Natural killer cell (primary cell): ENCODE measurements around the gene KCNQ1OT1. TPM values are rescaled to one million over a fixed set of nuclear protein-coding genes. Genes with fewer than 3 reads are reported as not detected.

Experiments
- ATAC-seq, 3 donors: fragments of 150-1000 bp in 2 of 3; fragments of 200-7000 bp in 1 of 3; cut with Tn5 transposase; 1 replicate in 1 of 3; 2 replicates in 2 of 3; pipeline ENCODE4 v1.10.0; 2021; ENCODE audit warnings: mild to moderate bottlenecking in 2 of 3, moderate library complexity in 2 of 3
- DNase-seq, 2 donors: peaks; one replicate each; pipeline versions ENCODE4 v3.0.0 to v3.0.0-alpha.2; 2013 to 2021; ENCODE audit warnings: mixed read lengths in 1 of 2
- H3K27ac ChIP-seq: one replicate; pipeline ENCODE4 v1.5.1; 2013; ENCODE audit warnings: mild to moderate bottlenecking, low read length
- H3K27me3 ChIP-seq: one replicate; pipeline ENCODE4 v1.6.1; 2013; ENCODE audit warnings: low read length; ENCODE audit not compliant: control insufficient read depth, insufficient read depth
- H3K36me3 ChIP-seq: one replicate; pipeline ENCODE4 v1.6.1; 2013; ENCODE audit warnings: low read length; ENCODE audit not compliant: control insufficient read depth, insufficient read depth
- H3K4me1 ChIP-seq: one replicate; pipeline ENCODE4 v1.6.1; 2013; ENCODE audit warnings: low read length; ENCODE audit not compliant: control insufficient read depth, insufficient read depth
- H3K4me3 ChIP-seq: one replicate; pipeline ENCODE4 v1.5.1; 2013; ENCODE audit warnings: low read length
- H3K9me3 ChIP-seq: one replicate; pipeline ENCODE4 v1.6.1; 2013; ENCODE audit warnings: low read length; ENCODE audit not compliant: control insufficient read depth, insufficient read depth
- H3K27ac Mint-ChIP-seq, 2 donors: one replicate each; pipeline ENCODE4 v1.8.0; 2022; ENCODE audit warnings: mild to moderate bottlenecking in 2 of 2, mixed read lengths in 2 of 2, moderate library complexity in 1 of 2
- H3K27me3 Mint-ChIP-seq, 2 donors: one replicate each; pipeline ENCODE4 v1.8.0; 2022; ENCODE audit warnings: low read depth in 2 of 2, mixed read lengths in 2 of 2
- H3K36me3 Mint-ChIP-seq: one replicate; pipeline ENCODE4 v1.8.0; 2022; ENCODE audit warnings: mixed read lengths
- H3K4me1 Mint-ChIP-seq, 2 donors: one replicate each; pipeline ENCODE4 v1.8.0; 2022; ENCODE audit warnings: mixed read lengths in 2 of 2
- H3K4me3 Mint-ChIP-seq: one replicate; pipeline ENCODE4 v1.8.0; 2022; ENCODE audit warnings: mild to moderate bottlenecking, moderate library complexity, mixed read lengths
- H3K9me3 Mint-ChIP-seq, 2 donors: one replicate each; pipeline ENCODE4 v1.8.0; 2022; ENCODE audit warnings: mixed read lengths in 2 of 2
- CTCF ChIP-seq: fragments of 200-600 bp; IDR thresholded peaks from one replicate; pipeline ENCODE4 v1.8.0; 2022; ENCODE audit warnings: antibody characterized with exemption
- WGBS: methylation state at CpG from one replicate; pipeline ENCODE4 v1.1.7; 2013; ENCODE audit warnings: missing lambda C conversion rate; ENCODE audit not compliant: insufficient coverage; 5-methylcytosine and 5-hydroxymethylcytosine counted together
- intact Hi-C: fragments of 100-400 bp; cut with micrococcal nuclease; formaldehyde crosslinking; loops from one replicate; pipeline ENCODE4 v1.14.2; 2022
- total RNA-seq, 4 donors: library from RNA; stranded (reverse); fragments of 120-200 nt in 1 of 4; gene quantifications; one replicate each; pipeline versions ENCODE4 v1.2.3 to v1.2.4, GENCODE V29; 2013 to 2022

Gene KCNQ1OT1
- total RNA-seq, 3 donors from 2014 or later (not counting 1 experiment from before 2014, with no cell fraction given) = 0.72 to 0.78 (median 0.75) TPM

- no peak overlapping the region for H3K27ac Mint-ChIP-seq
- Histone ChIP-seq H3K4me3 (no peak overlapping the region), H3K27me3 (peaks cover 2% of the 10 kb centered on the region), H3K36me3 (no peaks in the 10 kb centered on the region), H3K9me3 (no peaks in the 10 kb centered on the region), H3K4me1 (peaks cover 11% of the 10 kb centered on the region), H3K27ac (no peak overlapping the region)
- no peaks in the 10 kb centered on the region for H3K36me3 Mint-ChIP-seq
- H3K4me3 Mint-ChIP-seq = no peak overlapping the region
- no peak for ATAC-seq
- no peak for DNase-seq
- intact Hi-C loops = no loop called here
- no peaks in the 10 kb centered on the region for H3K9me3 Mint-ChIP-seq
- WGBS = 60% methylated on average over 16 of the region's 16 CpGs
- peaks cover 0 to 7% of the 10 kb centered on the region in 2 donors for H3K4me1 Mint-ChIP-seq
- TF ChIP-seq CTCF = no peak
- no peaks in the 10 kb centered on the region for H3K27me3 Mint-ChIP-seq
Measured at GRCh38 chr11:2703363-2704141, 3.8 kb upstream of the KCNQ1OT1 start.

GRCh38 chr11:2702771-2703362 is 3.1 kb upstream of the KCNQ1OT1 start:
- no peaks in the 10 kb centered on the region for H3K9me3 Mint-ChIP-seq
- Histone ChIP-seq H3K4me3 (no peak overlapping the region), H3K36me3 (no peaks in the 10 kb centered on the region), H3K27ac (no peak overlapping the region), H3K27me3 (peaks cover 2% of the 10 kb centered on the region), H3K4me1 (peaks cover 14% of the 10 kb centered on the region), H3K9me3 (no peaks in the 10 kb centered on the region)
- H3K36me3 Mint-ChIP-seq = no peaks in the 10 kb centered on the region
- H3K27me3 Mint-ChIP-seq = no peaks in the 10 kb centered on the region
- DNase-seq (no peak), ATAC-seq (no peak)
- TF ChIP-seq CTCF = no peak
- intact Hi-C loops = no loop called here
- peaks cover 0 to 11% of the 10 kb centered on the region in 2 donors for H3K4me1 Mint-ChIP-seq
- whole genome bisulfite sequencing = 65% methylated on average over 17 of the region's 17 CpGs
- H3K4me3 Mint-ChIP-seq = no peak overlapping the region
- no peak overlapping the region for H3K27ac Mint-ChIP-seq

- H3K36me3 Mint-ChIP-seq = no peaks in the 10 kb centered on the region
- peaks cover 0 to 11% of the 10 kb centered on the region in 2 donors for H3K4me1 Mint-ChIP-seq
- ATAC-seq (no peak), DNase-seq (no peak)
- no peak for TF ChIP-seq CTCF
- 93% methylated on average over 4 of the region's 5 CpGs for whole genome bisulfite sequencing
- H3K4me3 Mint-ChIP-seq = peak overlapping the region; percentile 53
- Histone ChIP-seq H3K27ac (no peak overlapping the region), H3K27me3 (peaks cover 2% of the 10 kb centered on the region), H3K36me3 (no peaks in the 10 kb centered on the region), H3K4me3 (no peak overlapping the region), H3K9me3 (no peaks in the 10 kb centered on the region), H3K4me1 (peaks cover 14% of the 10 kb centered on the region)
- H3K27ac Mint-ChIP-seq = peak overlapping the region in 1 of 2 donors; percentile 29
- intact Hi-C loops = no loop called here
- H3K27me3 Mint-ChIP-seq = peaks cover 0 to 9% of the 10 kb centered on the region in 2 donors
- H3K9me3 Mint-ChIP-seq = no peaks in the 10 kb centered on the region
Measured at GRCh38 chr11:2701898-2702434, 2.2 kb upstream of the KCNQ1OT1 start.
